ENCODE measurements around the gene HTATIP2.

Gene HTATIP2

GRCh38 chr11:20388096-20389055 lies 24.9 kb downstream of the HTATIP2 start:
- no peak for DNase-seq (ENCODE audit: insufficient read length, low spot score)
- no peak for FAIRE-seq
- TF ChIP-seq, protein P1, sequence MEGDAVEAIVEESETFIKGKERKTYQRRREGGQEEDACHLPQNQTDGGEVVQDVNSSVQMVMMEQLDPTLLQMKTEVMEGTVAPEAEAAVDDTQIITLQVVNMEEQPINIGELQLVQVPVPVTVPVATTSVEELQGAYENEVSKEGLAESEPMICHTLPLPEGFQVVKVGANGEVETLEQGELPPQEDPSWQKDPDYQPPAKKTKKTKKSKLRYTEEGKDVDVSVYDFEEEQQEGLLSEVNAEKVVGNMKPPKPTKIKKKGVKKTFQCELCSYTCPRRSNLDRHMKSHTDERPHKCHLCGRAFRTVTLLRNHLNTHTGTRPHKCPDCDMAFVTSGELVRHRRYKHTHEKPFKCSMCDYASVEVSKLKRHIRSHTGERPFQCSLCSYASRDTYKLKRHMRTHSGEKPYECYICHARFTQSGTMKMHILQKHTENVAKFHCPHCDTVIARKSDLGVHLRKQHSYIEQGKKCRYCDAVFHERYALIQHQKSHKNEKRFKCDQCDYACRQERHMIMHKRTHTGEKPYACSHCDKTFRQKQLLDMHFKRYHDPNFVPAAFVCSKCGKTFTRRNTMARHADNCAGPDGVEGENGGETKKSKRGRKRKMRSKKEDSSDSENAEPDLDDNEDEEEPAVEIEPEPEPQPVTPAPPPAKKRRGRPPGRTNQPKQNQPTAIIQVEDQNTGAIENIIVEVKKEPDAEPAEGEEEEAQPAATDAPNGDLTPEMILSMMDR (IDR thresholded peaks at IDR 0.05; ENCODE audit: insufficient read depth, missing control alignments), result no peak

GRCh38 chr11:20397281-20397680 lies 33.8 kb downstream of the HTATIP2 start:
- no peak for DNase-seq (ENCODE audit: insufficient read length, low spot score)
- TF ChIP-seq, protein P1 (IDR thresholded peaks at IDR 0.05; ENCODE audit: insufficient read depth, missing control alignments), result peak; percentile 67
- peak; percentile 11 for FAIRE-seq

DNA sequence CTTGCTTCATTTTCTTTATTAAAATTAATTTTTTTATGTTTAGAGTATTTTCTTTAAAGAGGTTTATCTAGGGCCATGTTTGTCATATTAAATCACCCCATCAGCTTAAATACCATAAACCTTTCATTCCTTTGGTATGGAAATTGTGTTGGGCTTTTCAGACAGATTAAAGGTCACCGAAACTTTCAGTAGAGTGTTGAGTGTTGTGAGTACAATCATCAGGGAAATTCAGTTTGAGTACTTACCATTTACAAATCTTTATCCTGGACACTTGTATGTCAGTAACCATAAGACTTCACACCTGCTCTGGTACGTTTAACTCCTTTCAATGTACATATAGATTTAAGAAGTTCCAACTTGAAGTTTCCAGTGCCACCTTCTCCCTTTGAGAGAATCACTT lies 36.0 kb downstream of the HTATIP2 start:
- FAIRE-seq (no peak), DNase-seq (ENCODE audit: insufficient read length, low spot score) (no peak)
- TF ChIP-seq, protein P1 (IDR thresholded peaks at IDR 0.05; ENCODE audit: insufficient read depth, missing control alignments), result no peak

DNA sequence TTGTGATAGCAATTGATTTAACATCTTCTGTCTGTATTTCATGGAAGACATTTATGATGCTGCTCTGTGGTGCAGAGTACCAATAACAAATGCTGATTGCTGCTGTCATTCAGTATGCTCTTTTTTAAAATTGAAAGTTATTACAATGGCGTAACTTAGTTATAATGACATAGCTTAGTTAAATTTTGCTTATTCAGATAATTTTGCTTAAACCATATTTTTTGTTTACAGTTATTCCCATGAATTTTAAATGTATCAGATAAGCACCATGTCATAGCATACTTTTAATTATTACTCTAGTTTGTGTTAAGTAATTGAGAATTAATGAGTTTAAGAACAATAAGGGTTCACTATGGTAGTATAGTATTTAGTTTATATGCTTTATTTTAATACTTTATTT lies 39.5 kb downstream of the HTATIP2 start:
- no peak for FAIRE-seq
- TF ChIP-seq, protein P1 (IDR thresholded peaks at IDR 0.05; ENCODE audit: insufficient read depth, missing control alignments), result no peak
- no peak for DNase-seq (ENCODE audit: insufficient read length, low spot score)

GRCh38 chr11:20406484-20406883 lies 43.0 kb downstream of the HTATIP2 start:
- DNase-seq (ENCODE audit: insufficient read length, low spot score) (no peak), FAIRE-seq (no peak)
- TF ChIP-seq, protein P1 (IDR thresholded peaks at IDR 0.05; ENCODE audit: insufficient read depth, missing control alignments), result no peak

DNA sequence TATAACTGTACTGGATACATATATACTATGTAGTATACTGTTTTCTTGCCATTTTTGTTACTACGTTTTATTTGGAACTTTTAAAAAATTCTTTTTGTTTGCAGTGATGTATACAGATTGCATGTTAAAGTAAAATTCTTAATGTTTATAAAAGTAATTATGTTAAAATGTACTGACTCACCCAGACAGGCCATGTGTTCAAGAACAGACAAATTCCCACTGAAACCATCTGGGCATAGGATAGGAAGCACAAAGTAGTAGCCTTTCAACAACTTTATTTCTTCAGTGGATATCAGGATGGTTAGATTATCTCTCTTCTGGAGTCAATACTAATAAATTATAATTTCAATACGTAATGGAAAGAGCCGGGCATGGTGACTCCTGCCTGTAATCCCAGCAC lies 43.8 kb downstream of the HTATIP2 start:
- TF ChIP-seq, protein P1 (IDR thresholded peaks at IDR 0.05; ENCODE audit: insufficient read depth, missing control alignments), result no peak
- DNase-seq (ENCODE audit: insufficient read length, low spot score), result no peak
- no peak for FAIRE-seq

GRCh38 chr11:20415432-20415831 lies 51.9 kb downstream of the HTATIP2 start:
- TF ChIP-seq, protein P1 (IDR thresholded peaks at IDR 0.05; ENCODE audit: insufficient read depth, missing control alignments), result no peak
- DNase-seq (ENCODE audit: insufficient read length, low spot score) (no peak), FAIRE-seq (no peak)
